22Rv1 (cell line): ENCODE data around the gene F2R.
"Not testable (repeated sequence)": the region's sequence is repeated elsewhere in the genome, so short reads cannot be mapped to it uniquely, and the experiment has no call there.

Experiments used
- H3K27ac ChIP-seq: fragments of 450-650 bp; 2 replicates; pipeline ENCODE4 v1.5.1; 2017
- CTCF ChIP-seq: fragments of 450-650 bp; IDR thresholded peaks from 2 replicates; pipeline ENCODE4 v1.5.1; 2017; ENCODE audit warnings: mild to moderate bottlenecking
- ZFX ChIP-seq: fragments of 450-650 bp; IDR thresholded peaks from 2 replicates; pipeline ENCODE4 v1.6.1; 2017; ENCODE audit warnings: antibody characterized with exemption, borderline replicate concordance

The F2R gene

DNA sequence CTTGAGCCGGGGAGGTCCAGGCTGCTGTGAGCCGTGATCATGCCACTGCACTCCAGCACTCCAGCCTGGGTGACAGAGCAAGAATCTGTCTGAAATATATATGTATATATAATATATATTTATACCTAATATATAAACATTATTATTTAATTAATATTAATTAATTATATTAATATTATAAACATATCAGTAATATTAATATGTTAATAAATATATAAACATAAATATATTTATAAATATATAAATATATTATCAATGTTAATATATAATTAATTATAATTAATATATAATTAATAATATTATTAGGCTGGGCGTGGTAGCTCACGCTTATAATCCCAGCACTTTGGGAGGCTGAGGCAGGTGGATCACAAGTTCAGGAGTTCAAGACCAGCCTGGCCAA is 41.1 kb downstream of the F2R start:
- TF ChIP-seq CTCF: no peak
- TF ChIP-seq ZFX: no peak
- no peak overlapping the region for H3K27ac ChIP-seq

DNA sequence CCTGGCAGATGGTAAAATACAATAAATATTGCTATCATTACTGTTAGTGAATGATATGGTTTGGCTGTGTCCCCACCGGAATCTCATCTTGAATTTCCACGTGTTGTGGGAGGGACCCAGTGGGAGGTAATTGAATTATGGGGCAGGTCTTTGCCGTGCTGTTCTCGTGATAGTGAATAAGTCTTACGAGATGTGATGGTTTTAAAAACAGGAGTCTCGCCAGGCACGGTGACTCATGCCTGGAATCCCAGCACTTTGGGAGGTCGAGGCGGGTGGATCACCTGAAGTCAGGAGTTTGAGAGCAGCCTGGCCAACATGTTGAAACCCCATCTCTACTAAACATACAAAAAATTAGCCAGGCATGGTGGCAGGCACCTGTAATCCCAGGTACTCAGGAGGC is 45.2 kb downstream of the F2R start:
- H3K27ac ChIP-seq: not testable (repeated sequence)

DNA sequence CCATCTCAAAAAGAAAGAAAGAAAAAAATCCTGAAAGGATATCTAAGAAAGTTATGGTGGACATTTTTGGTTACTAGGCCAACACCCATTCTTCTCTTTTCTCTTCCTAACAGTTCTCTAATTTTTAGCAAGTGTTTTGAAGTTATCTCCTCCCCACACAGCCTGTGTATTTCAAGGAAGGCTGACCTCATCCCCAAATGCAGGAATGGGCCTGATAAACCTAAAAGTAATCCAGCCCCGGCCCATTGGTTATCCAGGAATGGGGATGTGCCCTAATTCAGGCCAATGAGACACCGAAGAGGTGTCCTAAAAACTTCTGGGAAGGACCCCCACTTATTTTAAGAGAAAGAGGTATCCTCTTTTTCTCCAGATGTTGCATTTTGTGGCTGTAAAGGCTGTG is 46.6 kb downstream of the F2R start:
- TF ChIP-seq ZFX (no peak), CTCF (no peak)
- no peak overlapping the region for H3K27ac ChIP-seq

DNA sequence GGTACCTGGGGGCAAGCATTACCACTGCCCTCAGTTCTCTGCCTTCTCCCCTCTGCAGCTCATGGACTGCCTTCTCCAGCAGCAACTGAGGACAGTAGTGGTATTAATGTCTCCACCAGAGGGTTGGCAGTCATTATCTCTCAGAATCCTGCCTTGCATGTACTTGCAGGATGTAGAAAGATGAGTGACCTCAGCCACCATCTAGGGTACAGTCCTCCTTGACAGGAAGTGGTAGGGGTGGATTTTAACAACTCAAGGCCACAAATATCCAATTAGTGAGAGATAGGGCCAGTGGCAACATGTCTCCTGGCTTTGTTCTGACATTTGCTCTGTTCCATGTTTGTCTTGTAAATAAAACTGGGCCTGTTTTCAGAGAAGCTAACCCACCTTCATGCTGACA is 47.2 kb downstream of the F2R start:
- TF ChIP-seq CTCF (no peak), ZFX (no peak)
- H3K27ac ChIP-seq: no peak overlapping the region

DNA sequence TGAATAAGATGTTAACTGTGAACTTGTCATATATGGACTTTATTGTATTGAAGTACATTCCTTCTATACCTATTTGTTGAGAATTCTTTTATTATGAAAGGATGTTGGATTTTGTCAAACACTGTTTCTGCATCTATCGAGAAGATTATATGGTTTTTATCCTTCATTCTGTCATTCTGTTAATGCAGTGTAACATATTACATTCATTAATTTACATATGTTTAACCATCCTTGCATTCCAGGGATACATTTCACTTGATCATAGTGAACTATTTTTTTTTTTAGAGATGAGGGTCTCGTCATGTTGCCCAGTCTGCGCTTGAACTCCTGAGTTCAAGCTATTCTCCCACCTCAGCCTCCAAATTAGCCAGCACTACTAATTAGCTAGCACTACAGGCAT is 48.4 kb downstream of the F2R start:
- no peak overlapping the region for H3K27ac ChIP-seq
- no peak for TF ChIP-seq ZFX
- no peak for TF ChIP-seq CTCF

GRCh38 chr5:76765249-76765648 is 49.3 kb downstream of the F2R start:
- no peak for TF ChIP-seq CTCF
- no peak for TF ChIP-seq ZFX

DNA sequence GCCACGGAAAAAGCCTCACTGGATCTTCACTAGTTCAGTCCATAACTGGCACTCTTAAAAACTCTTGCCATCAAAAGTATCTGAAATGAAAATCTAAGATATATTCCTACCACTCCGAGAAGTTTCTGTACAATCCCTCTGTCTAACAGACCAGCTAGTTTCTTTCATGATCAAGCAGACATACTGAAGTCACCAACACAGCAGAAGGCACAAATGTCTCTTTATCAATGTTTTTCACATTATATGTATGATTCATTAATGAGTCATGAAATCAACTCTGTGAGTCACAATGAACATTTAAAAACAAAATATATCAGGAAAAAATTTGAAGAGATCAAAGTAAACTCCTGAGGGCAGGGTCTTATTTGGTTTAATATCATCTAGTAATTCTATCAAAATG is 50.8 kb downstream of the F2R start:
- TF ChIP-seq ZFX (no peak), CTCF (no peak)
- no peak overlapping the region for H3K27ac ChIP-seq

More at GRCh38 chr5:76765249-76765648, 49.3 kb downstream of the F2R start:
- no peak overlapping the region for H3K27ac ChIP-seq

DNA sequence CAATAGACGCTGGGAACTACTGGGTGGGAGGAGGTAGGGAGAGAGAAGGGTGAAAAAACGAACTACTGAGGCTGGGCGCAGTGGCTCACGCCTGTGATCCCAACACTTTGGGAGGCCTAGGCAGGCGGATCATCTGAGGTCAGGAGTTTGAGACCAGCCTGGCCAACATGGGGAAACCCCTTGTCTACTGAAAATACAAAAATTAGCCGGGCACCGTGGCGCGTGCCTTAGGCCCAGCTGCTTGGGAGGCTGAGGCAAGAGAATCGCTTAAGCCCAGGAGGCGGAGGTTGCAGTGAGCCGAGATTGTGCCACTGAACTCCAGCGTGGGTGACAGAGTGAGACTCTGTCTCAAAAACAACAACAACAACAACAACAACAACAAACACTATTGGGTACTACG is 55.1 kb downstream of the F2R start:
- H3K27ac ChIP-seq: not testable (repeated sequence)
